ENCODE results near the gene BMAL1.

BMAL1 gene

DNA sequence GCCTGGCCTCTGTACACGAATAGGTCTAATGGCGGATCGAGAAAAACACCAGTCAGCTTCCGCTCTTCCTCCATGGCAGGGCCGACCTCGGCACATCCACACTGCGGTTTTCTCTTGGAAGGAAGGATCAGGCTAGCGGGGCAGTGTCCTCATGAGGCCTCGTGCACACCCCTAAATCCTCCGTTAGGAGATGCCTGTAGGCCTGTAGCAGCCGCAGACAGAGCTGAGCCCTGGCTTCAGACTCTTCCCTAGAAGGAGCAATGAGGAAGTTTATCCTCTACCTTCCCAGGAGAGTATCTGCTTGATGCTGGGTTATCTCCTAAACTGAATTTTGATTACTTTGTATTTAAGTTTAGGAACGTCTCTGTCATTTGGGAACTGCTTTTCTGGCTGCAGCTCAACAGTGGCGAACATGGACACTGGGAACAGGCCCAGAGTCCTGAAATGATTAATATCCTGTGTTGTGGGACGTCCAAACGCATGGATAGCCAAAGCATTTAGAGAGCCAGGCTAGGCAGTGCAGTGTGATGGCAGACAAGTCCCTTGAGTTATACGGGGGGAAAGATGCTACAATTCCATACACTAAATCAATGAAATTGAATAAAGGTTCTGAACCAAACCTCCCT lies 16.5 kb upstream of the BMAL1 start:
- FAIRE-seq = peak; percentile 9
- no peak for DNase-seq (ENCODE audit: insufficient read length, low spot score)

- FAIRE-seq = no peak
- peak; percentile 72 for DNase-seq (ENCODE audit: insufficient read length, low spot score)
These were observed 16.0 kb upstream of the BMAL1 start for GRCh38 chr11:13261591-13262061.

DNA sequence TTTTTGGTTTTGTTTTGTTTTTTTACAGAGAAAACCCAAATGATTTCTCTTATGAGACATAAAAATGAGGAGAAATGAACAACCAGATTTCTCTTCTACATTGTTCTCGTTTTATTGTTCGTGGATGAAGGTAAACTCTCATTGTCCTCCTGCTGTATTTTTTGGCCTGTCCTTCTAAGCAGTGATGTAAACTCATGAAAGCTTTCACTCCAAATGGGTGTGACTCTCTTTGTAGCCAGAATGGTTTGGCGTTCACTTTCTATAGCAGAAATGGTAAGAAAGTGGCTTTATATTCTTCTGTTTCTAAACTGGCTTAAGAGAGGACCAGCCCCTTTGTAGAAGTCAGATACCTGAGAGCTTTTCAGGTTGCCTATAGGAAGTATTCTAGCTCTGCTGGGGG lies 15.5 kb upstream of the BMAL1 start:
- no peak for DNase-seq (ENCODE audit: insufficient read length, low spot score)
- FAIRE-seq = no peak

DNA sequence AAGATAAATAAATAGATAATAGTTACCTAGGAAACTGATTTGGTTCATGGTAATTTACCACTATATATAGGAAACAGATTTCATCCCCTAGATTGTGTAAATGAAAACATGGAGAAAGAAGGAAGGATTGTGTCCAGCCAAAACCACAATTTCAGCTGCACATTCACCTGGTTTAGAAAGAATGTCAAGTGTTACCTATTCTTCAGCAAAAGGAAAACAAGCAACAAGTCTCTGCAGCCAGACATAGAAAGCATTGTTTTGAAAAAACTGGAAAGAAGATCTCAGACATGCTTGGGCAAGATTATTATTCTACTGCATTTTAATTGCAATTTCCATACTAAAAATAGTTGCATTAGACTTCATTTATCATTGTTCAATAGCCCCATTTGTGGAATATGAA lies 8.8 kb upstream of the BMAL1 start:
- DNase-seq (ENCODE audit: insufficient read length, low spot score) (no peak), FAIRE-seq (no peak)

DNA sequence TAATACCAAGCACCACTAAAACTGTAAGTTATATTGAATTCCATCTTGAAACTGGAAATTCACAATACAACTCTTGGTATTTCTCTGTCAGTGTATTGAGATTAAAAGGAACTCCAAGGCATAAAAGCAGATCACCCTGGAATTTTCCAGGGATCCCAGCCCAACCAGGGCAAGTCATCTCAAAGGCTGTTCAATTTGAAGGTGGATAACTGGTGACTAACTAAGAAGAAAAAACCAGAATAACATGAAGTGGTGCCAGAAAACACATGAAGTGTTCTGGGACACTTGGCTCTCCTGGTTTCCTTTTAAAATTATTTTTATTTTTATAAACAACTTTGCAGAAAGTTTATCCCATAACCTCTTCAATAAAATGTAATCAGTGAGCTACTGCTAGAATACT lies 7.8 kb upstream of the BMAL1 start:
- DNase-seq (ENCODE audit: insufficient read length, low spot score) (no peak), FAIRE-seq (no peak)

GRCh38 chr11:13271060-13271693 lies 6.4 kb upstream of the BMAL1 start:
- no peak for DNase-seq (ENCODE audit: insufficient read length, low spot score)
- FAIRE-seq = no peak

DNA sequence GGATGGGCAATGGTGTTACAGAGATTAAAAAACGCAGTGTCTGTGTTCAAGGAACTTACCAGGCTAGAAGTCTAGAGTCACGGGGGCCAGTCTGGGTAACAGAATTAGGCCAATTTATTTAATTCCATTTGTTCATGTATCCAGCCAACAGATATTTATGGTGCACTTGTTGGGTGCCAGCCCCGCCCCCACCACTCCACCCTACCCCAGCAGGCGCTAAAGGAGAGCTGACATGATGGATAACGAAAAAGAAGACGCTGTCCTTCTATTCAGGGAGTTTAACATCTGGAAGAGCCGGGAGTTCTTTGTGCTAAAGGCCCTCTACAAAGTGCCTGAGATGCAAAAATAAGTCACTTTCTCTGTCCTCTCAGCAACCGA lies 1.1 kb upstream of the BMAL1 start:
- DNase-seq (ENCODE audit: insufficient read length, low spot score) = no peak
- FAIRE-seq = no peak

GRCh38 chr11:13276832-13277767 lies 490 bp upstream of the BMAL1 start:
- FAIRE-seq (peak; percentile 87), DNase-seq (ENCODE audit: insufficient read length, low spot score) (peak; percentile 97)

DNA sequence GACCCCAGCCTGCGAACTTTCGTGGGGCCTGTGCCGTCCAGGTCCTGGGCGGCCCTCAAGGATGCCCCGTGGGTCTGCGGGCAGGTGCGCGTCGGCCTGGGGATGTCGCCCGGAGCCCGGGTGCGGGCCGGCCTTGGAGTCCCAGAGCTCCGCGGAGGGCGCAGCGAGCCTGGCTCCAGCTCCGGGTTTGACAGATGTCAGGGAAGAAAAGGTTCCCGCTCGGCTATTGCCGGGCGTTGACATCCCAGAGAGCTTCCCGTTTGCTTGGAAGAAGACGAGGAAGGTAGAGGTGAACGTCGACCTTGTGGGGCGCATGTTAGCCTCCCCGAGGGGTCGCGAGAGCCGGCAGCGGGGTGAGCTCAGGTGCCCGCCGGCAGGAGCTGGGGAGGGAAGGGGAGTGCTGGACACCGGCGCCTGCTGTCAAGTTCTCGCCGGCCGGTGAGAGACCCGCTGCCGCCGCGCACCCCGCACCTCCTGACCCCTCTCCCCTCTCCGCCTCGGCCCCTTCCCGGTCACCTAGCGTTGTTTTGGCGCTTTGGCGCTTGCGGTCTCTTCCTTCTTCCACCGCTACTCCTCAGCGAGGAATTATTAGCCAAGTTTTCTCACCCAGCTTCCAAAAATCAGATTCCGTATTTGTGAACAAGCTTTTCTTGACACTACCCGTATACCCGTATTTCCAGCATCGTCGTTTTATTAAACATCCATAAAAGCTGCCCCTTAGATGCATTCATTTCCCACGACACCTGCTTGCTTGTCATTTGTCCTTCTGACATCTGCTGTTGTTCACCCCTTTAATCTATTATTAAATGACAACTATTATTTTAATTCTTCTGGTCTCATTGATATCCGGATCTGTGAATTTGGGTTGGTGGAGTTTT lies 1.3 kb downstream of the BMAL1 start:
- no peak for FAIRE-seq
- DNase-seq (ENCODE audit: insufficient read length, low spot score) = no peak

- DNase-seq (ENCODE audit: insufficient read length, low spot score) = no peak
- FAIRE-seq = no peak
These were observed 1.9 kb downstream of the BMAL1 start for GRCh38 chr11:13279487-13279834.

DNA sequence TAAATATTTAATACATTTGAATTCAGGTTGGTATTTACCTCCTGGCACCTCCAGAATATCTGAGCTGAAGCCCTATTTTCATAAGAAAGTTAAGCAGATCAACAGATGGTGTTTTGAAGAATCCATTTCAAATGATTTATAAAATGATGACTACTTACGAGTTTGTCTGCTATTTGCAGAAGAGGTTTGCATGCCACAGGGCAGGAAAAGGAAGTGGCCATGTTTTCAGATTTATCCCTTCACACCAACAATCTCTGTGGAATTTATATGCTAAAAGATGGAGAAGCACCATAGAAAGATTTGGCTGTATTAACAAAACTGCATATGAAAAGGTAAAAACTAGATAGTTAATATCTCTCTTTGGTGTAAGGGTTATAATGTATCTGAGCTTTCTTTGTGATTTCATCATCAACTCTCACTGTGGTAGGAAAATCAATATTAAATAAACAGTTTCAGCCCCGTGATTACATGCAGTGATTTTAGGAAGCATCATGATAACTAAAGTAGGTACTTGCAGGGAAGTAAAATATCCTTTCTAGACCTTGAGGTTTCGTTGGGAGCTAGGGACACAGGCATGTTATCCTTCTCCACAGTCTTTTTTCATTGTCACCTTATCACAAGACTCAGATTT lies 2.6 kb downstream of the BMAL1 start:
- DNase-seq (ENCODE audit: insufficient read length, low spot score) = no peak
- no peak for FAIRE-seq

DNA sequence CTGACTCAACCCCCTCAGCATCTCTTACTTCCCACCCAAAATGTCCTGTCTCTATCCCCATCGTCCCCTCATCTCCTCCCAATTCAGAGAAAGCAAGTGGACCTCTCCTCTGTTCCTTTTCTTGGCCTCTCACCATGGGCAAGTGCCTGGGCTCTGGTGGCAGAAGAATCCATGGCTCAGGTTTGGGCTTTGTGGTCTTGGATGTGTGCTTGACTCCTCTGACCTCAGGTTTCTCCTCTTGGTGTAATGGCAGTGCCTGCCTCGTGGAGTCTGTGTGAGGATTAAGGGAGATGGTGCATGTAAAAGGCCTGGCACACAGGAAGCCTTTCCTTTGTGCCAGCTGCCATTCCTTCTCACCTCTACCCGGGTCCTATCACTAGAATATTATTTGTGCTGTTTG lies 3.2 kb downstream of the BMAL1 start:
- FAIRE-seq (no peak), DNase-seq (ENCODE audit: insufficient read length, low spot score) (no peak)

- FAIRE-seq = no peak
- no peak for DNase-seq (ENCODE audit: insufficient read length, low spot score)
These were observed 6.0 kb downstream of the BMAL1 start for GRCh38 chr11:13283636-13284035.

DNA sequence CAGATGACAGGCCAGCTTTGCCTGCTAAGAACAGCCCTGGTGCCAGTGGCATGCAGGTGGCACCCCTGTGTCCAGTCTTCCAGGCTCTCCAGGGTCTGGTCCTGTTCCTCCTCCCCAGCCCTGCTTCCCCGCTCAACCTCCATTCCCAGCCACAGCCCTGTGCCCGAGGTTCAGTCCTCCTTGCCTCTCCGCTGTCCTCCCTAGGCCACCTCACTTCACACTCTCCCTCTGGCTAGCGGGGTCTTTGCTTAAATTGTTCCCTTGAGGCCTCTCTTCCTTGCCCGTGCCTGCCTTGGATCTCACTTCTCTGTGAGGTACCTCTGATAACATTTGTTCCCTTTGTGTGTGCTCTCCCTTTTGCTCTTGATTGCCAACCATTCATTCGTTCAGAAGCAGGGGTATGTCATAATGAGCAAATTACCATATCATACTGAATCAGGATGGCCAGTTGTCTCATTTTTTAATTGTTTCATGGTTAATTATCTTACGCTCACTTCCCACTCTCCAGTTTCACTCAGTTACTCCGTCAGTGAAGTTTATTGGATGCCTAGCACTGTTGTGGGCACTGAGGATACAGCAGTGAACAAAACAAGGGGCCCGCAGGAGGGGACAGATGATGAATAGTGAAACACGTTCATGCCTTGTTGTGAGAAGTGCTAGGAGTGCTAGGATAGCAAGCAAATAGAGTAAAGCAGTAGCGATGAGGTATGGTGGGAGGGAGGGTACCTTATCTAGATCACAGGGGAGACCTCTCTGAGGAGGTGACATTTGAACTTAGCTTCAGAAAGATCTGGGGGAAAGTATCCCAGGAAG lies 7.4 kb downstream of the BMAL1 start:
- no peak for FAIRE-seq

GRCh38 chr11:13286279-13286821 lies 8.8 kb downstream of the BMAL1 start:
- FAIRE-seq = no peak
- DNase-seq (ENCODE audit: insufficient read length, low spot score) = no peak

More for the DNA sequence above, 7.4 kb downstream of the BMAL1 start:
- no peak for DNase-seq (ENCODE audit: insufficient read length, low spot score)

DNA sequence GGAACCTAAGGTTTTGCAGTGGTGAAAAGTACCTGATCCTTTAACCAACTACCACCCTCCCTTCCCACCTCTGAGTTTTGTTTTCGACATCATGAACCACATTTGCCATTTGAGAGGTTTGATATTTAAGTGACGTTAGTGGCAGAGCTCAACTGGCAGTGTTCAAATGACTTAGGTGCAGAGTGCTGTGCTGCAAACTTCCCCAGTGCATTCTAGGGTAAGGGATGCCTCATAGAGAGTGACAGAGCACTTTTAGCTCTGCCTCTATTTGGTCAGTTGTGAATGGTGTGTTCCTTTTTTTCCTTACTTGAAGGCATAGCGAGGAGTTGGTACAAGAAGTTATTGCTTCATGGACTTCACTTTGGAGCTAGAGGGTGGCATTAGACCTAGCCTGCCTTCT lies 9.4 kb downstream of the BMAL1 start:
- DNase-seq (ENCODE audit: insufficient read length, low spot score) = no peak
- FAIRE-seq = no peak

- no peak for FAIRE-seq
- no peak for DNase-seq (ENCODE audit: insufficient read length, low spot score)
These were observed 10.1 kb downstream of the BMAL1 start for GRCh38 chr11:13287681-13288080.

GRCh38 chr11:13288375-13289029 lies 10.9 kb downstream of the BMAL1 start:
- no peak for DNase-seq (ENCODE audit: insufficient read length, low spot score)
- FAIRE-seq = no peak

- DNase-seq (ENCODE audit: insufficient read length, low spot score) (peak; percentile 8), FAIRE-seq (no peak)
These were observed 11.5 kb downstream of the BMAL1 start for GRCh38 chr11:13289081-13289480.

All from HTR-8/SVneo (cell line).